ENCODE data around the gene DNAJB5.
A peak's percentile ranks its signal among the peaks of the same experiment; 100 is the strongest.

The DNAJB5 gene

DNA sequence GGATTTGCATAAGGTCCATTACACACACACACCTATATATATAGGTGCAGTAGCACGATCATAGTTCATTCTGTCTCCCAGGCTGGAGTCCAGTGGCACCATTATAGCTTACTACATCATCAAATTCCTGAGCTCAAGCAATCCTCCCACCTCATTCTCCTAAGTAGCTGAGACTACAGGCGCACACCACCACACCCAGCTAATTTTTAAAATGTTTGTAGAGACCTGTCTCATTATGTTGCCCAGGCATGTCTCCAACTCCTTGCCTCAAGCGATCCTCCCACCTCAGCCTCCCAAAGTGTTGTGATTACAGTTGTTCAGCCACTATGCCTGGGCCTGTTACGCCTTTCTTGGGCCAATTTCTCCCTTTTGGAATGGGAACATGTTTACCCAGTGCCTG is 39.7 kb downstream of the DNAJB5 start:
- no peak overlapping the region for H3K4me3 ChIP-seq (ENCODE audit: control insufficient read depth, low read depth, low read length)
- TF ChIP-seq, protein P1, sequence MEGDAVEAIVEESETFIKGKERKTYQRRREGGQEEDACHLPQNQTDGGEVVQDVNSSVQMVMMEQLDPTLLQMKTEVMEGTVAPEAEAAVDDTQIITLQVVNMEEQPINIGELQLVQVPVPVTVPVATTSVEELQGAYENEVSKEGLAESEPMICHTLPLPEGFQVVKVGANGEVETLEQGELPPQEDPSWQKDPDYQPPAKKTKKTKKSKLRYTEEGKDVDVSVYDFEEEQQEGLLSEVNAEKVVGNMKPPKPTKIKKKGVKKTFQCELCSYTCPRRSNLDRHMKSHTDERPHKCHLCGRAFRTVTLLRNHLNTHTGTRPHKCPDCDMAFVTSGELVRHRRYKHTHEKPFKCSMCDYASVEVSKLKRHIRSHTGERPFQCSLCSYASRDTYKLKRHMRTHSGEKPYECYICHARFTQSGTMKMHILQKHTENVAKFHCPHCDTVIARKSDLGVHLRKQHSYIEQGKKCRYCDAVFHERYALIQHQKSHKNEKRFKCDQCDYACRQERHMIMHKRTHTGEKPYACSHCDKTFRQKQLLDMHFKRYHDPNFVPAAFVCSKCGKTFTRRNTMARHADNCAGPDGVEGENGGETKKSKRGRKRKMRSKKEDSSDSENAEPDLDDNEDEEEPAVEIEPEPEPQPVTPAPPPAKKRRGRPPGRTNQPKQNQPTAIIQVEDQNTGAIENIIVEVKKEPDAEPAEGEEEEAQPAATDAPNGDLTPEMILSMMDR (conservative IDR thresholded peaks at IDR 0.05; ENCODE audit: control insufficient read depth, insufficient read depth, low read depth, low read length), result no peak
- no peak for DNase-seq (ENCODE audit: low read depth)

- no peak overlapping the region for H3K4me3 ChIP-seq (ENCODE audit: control insufficient read depth, low read depth, low read length)
- DNase-seq (ENCODE audit: low read depth), result peak; percentile 34
- TF ChIP-seq, protein P1 (conservative IDR thresholded peaks at IDR 0.05; ENCODE audit: control insufficient read depth, insufficient read depth, low read depth, low read length), result no peak
These were observed 40.3 kb downstream of the DNAJB5 start for GRCh38 chr9:35029852-35030251.

DNA sequence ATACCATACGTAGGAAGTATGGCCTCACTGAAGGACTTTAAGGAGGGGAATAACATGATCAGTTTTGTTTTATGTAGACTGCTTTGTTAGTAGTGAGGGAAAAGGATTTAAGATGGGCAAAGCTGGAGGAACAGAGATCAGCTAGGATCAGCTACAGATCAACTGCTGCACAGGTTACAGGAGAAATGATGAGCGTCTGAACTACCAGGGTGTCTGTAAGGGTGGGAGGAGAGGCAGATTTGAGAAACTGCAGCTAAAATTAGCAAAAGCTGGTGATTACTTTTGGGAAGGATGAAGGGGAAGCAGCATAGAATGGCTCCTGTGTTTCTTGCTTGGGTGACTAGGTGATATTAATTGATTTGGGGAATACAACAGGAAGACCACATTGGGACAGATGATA is 43.6 kb downstream of the DNAJB5 start:
- TF ChIP-seq, protein P1 (conservative IDR thresholded peaks at IDR 0.05; ENCODE audit: control insufficient read depth, insufficient read depth, low read depth, low read length), result no peak
- H3K4me3 ChIP-seq (ENCODE audit: control insufficient read depth, low read depth, low read length), result no peak overlapping the region
- no peak for DNase-seq (ENCODE audit: low read depth)

GRCh38 chr9:35035851-35036701 is 46.5 kb downstream of the DNAJB5 start:
- DNase-seq (ENCODE audit: low read depth), result peak; percentile 63
- peak overlapping the region; percentile 37 for H3K4me3 ChIP-seq (ENCODE audit: control insufficient read depth, low read depth, low read length)
- TF ChIP-seq, protein P1 (conservative IDR thresholded peaks at IDR 0.05; ENCODE audit: control insufficient read depth, insufficient read depth, low read depth, low read length), result peak; percentile 12

DNA sequence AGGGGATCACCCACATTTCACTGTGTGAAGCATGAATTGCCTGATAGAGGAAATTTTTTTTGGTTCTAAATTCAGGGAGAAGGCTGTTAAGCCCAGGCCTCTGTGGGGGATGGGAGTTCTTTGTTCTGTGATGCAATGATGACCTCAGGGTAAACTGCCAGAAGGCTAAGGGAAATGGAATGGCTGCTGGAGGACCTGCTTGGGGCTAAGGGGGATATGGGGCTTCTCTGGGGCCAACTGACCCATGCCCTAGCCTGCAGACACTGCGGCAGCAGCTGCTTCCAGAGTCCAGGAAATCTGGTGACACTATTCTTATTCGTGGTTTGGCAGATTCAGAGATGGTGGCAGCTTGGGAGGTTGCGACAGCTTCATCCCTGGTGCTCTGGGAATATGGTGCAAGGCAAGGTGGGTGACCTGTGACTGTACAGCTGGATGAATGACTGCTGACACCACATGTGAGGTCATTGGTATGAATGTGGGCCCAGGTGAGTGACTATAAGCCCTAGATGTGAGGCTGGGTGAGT is 52.6 kb downstream of the DNAJB5 start:
- H3K4me3 ChIP-seq (ENCODE audit: control insufficient read depth, low read depth, low read length), result no peak overlapping the region
- DNase-seq (ENCODE audit: low read depth), result peak; percentile 60
- TF ChIP-seq, protein P1 (conservative IDR thresholded peaks at IDR 0.05; ENCODE audit: control insufficient read depth, insufficient read depth, low read depth, low read length), result no peak

DNA sequence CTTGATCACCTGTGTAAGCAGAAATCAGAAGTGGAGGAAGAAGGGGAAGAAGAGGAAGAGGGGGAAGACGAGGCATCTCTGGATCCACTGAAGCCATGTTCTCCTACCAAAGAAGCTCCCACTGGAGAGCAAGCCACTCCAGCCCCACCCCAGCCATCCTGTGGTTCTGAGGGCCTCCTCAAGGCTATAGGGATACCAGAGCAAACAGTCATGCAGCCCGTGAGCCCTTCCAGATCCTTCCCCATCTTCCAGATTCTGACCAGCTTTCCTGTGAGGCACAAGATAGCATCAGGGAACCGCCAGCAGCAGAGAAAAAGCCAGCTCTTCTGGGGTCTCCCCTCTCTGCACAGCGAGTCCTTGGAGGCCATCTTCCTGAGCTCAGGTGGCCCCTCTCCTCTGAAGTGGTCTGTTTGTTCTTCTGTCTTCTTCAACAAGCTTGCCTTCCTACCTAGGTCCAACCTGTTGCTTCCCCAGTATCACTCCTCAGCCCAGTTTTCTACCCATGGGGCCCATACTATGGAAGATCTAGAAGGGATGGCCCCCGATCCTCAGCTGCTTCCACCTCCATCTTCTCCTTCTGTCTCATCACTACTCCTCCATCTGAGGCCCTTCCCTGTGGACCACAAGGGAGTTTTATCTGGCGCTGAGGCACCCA is 53.5 kb downstream of the DNAJB5 start:
- TF ChIP-seq, protein P1 (conservative IDR thresholded peaks at IDR 0.05; ENCODE audit: control insufficient read depth, insufficient read depth, low read depth, low read length), result no peak
- no peak overlapping the region for H3K4me3 ChIP-seq (ENCODE audit: control insufficient read depth, low read depth, low read length)
- DNase-seq (ENCODE audit: low read depth), result no peak
